Epithelial cell of proximal tubule (primary cell): ENCODE results near the gene BABAM2. TPM values are rescaled to one million over a fixed set of nuclear protein-coding genes. Genes with fewer than 3 reads are reported as not detected.

Experiments
- DNase-seq: peaks from one replicate; pipeline ENCODE4 v3.0.0-alpha.2; 2011; ENCODE audit warnings: low read depth
- H3K4me3 ChIP-seq: 2 replicates; pipeline ENCODE4 v1.5.1; 2011; ENCODE audit warnings: low read depth, mild to moderate bottlenecking, low read length
- CTCF ChIP-seq: conservative IDR thresholded peaks from 2 replicates; pipeline ENCODE4 v1.5.1; 2012; ENCODE audit warnings: low read depth, mild to moderate bottlenecking, low read length
- total RNA-seq: library from RNA; depleted of rRNA; stranded (reverse); fragments of >200 nt; gene quantifications from 2 replicates; pipeline ENCODE4 v1.2.3, GENCODE V29; 2015

Gene BABAM2
- total RNA-seq, 1 donor from 2014 or later, result 23.6 TPM

GRCh38 chr2:27988306-27988705 lies 97.8 kb downstream of the BABAM2 start:
- DNase-seq, result no peak
- TF ChIP-seq CTCF, result no peak
- no peak overlapping the region for H3K4me3 ChIP-seq

GRCh38 chr2:27988718-27989117 lies 98.2 kb downstream of the BABAM2 start:
- no peak for DNase-seq
- TF ChIP-seq CTCF, result no peak
- H3K4me3 ChIP-seq, result no peak overlapping the region

GRCh38 chr2:27989149-27989548 lies 98.6 kb downstream of the BABAM2 start:
- no peak for TF ChIP-seq CTCF
- H3K4me3 ChIP-seq, result no peak overlapping the region
- DNase-seq, result no peak

GRCh38 chr2:27990030-27990590 lies 99.6 kb downstream of the BABAM2 start:
- DNase-seq, result no peak
- no peak overlapping the region for H3K4me3 ChIP-seq
- no peak for TF ChIP-seq CTCF

- no peak for DNase-seq
- TF ChIP-seq CTCF, result no peak
- H3K4me3 ChIP-seq, result no peak overlapping the region
Observed at GRCh38 chr2:27991146-27991545, 100.6 kb downstream of the BABAM2 start.

GRCh38 chr2:27992787-27993401 lies 102.4 kb downstream of the BABAM2 start:
- no peak for TF ChIP-seq CTCF
- no peak for DNase-seq
- no peak overlapping the region for H3K4me3 ChIP-seq

- no peak overlapping the region for H3K4me3 ChIP-seq
- no peak for TF ChIP-seq CTCF
- no peak for DNase-seq
Observed at GRCh38 chr2:27993402-27993787, 102.9 kb downstream of the BABAM2 start.
